ENCODE data around the gene PML. TPM values are rescaled to one million over a fixed set of nuclear protein-coding genes. Genes with fewer than 3 reads are reported as not detected.

The PML gene
- polyA plus RNA-seq, 1 of the 3 experiments (the other 2 are of a cell fraction) = 18.4 TPM

DNA sequence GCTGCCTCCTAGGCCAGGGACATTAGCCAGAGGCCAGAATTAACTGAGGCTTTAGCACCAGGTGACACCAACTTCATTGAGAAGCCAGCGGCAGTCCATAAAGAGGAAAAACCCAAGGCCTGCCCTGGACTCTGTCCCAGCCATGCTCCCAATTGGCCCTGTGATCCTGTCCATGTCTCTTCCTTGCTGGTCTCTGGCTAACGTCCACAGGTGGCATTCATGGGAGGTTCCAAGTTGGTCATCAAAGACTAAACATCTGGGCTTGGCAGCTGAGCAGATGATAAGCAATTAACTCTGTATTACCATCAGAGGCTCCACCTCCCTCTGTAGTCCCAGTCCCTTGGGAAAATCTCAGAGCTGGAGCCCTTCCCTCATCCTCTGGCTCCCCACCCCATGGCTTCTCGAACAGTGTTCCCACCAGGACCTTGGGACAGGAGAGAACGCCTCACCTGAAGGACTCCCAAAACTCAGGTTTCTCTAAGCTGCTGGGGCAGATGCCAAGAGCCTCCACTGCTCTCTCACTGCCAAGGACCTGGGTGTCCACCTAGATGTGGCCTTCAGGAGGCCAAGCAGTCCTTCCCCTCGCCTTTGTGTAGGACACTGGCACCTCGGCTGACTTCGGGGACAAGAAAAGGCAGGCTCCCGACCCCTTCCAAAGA lies 47.4 kb downstream of the PML start:
- no peak overlapping the region for H3K27ac ChIP-seq (ENCODE audit: low read depth in 2 of 2, low read length in 1 of 2)

DNA sequence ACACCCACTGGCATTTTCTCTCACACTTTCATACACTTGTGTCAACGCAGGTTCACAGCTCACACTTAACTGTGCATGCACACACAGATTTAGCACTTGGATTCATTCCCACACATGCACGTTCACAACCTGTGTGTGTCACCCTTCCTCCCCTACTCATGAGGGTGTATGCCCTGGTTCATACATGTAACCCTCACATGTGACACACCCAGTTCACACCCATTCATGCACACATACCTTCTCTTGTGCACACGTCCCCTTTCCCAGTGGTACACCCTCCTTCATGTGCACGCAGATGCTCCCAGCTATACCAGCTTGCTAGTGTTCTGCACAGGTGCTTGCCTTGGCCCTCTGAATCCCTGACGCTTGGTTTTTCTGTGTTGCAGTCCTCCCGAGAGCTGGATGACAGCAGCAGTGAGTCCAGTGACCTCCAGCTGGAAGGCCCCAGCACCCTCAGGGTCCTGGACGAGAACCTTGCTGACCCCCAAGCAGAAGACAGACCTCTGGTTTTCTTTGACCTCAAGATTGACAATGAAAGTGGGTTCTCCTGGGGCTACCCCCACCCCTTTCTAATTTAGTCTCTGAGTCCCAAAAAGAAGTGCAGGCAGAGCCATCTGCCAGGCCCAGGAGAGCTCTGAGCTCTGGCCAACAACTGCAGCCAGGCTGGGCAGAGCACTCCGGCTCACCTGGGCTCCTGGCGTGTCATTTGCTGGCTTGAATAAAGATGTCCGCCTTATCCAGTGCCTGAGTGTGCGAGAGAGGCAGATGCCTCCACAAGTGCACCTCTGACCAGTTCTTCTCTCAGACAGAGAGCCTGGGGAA lies 48.3 kb downstream of the PML start:
- ChIA-PET POLR2A (no interaction called here), CTCF (interaction anchor here (1.1 to 17.5 kb wide), 6 partner anchors 8 to 284 kb away, joined by 3 to 339 read pairs (median 70); no protein-coding TSS in a partner anchor)
- TF ChIP-seq RXRA (IDR thresholded peaks at IDR 0.05; ENCODE audit: borderline replicate concordance, low read depth) (no peak), JUND (IDR thresholded peaks at IDR 0.05) (no peak), YY1 (IDR thresholded peaks at IDR 0.05; ENCODE audit: low read depth) (no peak), MEF2A (IDR thresholded peaks at IDR 0.05; ENCODE audit: borderline replicate concordance, low read depth) (no peak), SMC3 (IDR thresholded peaks at IDR 0.05; ENCODE audit: low read depth, low read length) (no peak), RFX5 (IDR thresholded peaks at IDR 0.05; ENCODE audit: low read length) (no peak), EZH2phosphoT487 (IDR thresholded peaks at IDR 0.05; ENCODE audit: borderline replicate concordance, low read depth) (no peak), EP300 (IDR thresholded peaks at IDR 0.05; ENCODE audit: borderline replicate concordance in 1 of 2, low read depth in 1 of 2, low read length in 1 of 2) (no peak), FOXM1 (IDR thresholded peaks at IDR 0.05; ENCODE audit: low read depth) (no peak), TCF12 (IDR thresholded peaks at IDR 0.05) (no peak), GATA2 (CRISPR knock-in tag; IDR thresholded peaks at IDR 0.05) (no peak), POLR2AphosphoS5 (IDR thresholded peaks at IDR 0.05; ENCODE audit: low read depth, low read length) (no peak), GABPA (IDR thresholded peaks at IDR 0.05; ENCODE audit: low read depth) (no peak)
- TF ChIP-seq, protein P1, sequence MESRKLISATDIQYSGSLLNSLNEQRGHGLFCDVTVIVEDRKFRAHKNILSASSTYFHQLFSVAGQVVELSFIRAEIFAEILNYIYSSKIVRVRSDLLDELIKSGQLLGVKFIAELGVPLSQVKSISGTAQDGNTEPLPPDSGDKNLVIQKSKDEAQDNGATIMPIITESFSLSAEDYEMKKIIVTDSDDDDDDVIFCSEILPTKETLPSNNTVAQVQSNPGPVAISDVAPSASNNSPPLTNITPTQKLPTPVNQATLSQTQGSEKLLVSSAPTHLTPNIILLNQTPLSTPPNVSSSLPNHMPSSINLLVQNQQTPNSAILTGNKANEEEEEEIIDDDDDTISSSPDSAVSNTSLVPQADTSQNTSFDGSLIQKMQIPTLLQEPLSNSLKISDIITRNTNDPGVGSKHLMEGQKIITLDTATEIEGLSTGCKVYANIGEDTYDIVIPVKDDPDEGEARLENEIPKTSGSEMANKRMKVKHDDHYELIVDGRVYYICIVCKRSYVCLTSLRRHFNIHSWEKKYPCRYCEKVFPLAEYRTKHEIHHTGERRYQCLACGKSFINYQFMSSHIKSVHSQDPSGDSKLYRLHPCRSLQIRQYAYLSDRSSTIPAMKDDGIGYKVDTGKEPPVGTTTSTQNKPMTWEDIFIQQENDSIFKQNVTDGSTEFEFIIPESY (IDR thresholded peaks at IDR 0.05; ENCODE audit: borderline replicate concordance, low read depth) = no peak
- TF ChIP-seq, protein P2, sequence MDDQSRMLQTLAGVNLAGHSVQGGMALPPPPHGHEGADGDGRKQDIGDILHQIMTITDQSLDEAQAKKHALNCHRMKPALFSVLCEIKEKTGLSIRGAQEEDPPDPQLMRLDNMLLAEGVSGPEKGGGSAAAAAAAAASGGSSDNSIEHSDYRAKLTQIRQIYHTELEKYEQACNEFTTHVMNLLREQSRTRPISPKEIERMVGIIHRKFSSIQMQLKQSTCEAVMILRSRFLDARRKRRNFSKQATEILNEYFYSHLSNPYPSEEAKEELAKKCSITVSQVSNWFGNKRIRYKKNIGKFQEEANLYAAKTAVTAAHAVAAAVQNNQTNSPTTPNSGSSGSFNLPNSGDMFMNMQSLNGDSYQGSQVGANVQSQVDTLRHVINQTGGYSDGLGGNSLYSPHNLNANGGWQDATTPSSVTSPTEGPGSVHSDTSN (IDR thresholded peaks at IDR 0.05) = no peak
- TF ChIP-seq, protein P3, sequence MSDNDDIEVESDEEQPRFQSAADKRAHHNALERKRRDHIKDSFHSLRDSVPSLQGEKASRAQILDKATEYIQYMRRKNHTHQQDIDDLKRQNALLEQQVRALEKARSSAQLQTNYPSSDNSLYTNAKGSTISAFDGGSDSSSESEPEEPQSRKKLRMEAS (IDR thresholded peaks at IDR 0.05; ENCODE audit: low read depth) = no peak
- H3K9me3 ChIP-seq = no peaks in the 10 kb centered on the region
- no peaks in the 10 kb centered on the region for H3K79me2 ChIP-seq (ENCODE audit: insufficient read depth)
- DNase-seq = no peak
- H3K27ac ChIP-seq (ENCODE audit: low read depth in 2 of 2, low read length in 1 of 2) = no peak overlapping the region
- no peak overlapping the region for H3K9ac ChIP-seq
- H3F3A ChIP-seq (replicated peaks; ENCODE audit: insufficient read depth) = no peaks in the 10 kb centered on the region
- H3K4me1 ChIP-seq (ENCODE audit: control insufficient read depth in 1 of 2, insufficient read depth in 2 of 2, low read depth in 1 of 2, low read length in 1 of 2) = peaks cover 8 to 22% of the 10 kb centered on the region in 2 experiments; a peak in 2 of 4 replicates
- 94% methylated on average over 10 of the region's 11 CpGs for WGBS (ENCODE audit: low lambda C conversion rate)
- peaks cover 0 to 15% of the 10 kb centered on the region in 2 experiments for H3K36me3 ChIP-seq (replicated peaks in 1 of 2; ENCODE audit: control insufficient read depth in 1 of 2, insufficient read depth in 2 of 2, low read length in 1 of 2)
- no peaks in the 10 kb centered on the region for H4K20me1 ChIP-seq (ENCODE audit: insufficient read depth)
- H3K27me3 ChIP-seq (ENCODE audit: insufficient read depth) = no peaks in the 10 kb centered on the region
- no peak overlapping the region for H2AFZ ChIP-seq (ENCODE audit: low read depth)
- H3K4me2 ChIP-seq = no peak overlapping the region
- H3K4me3 ChIP-seq (ENCODE audit: low read depth in 2 of 2, low read length in 1 of 2) = no peak overlapping the region
- H3K9me2 ChIP-seq = no peaks in the 10 kb centered on the region

More for the DNA sequence above, 47.4 kb downstream of the PML start:
- H3K27me3 ChIP-seq (ENCODE audit: insufficient read depth) = no peaks in the 10 kb centered on the region
- no peaks in the 10 kb centered on the region for H3K9me3 ChIP-seq
- H3K9ac ChIP-seq = no peak overlapping the region
- H3K4me3 ChIP-seq (ENCODE audit: low read depth in 2 of 2, low read length in 1 of 2) = no peak overlapping the region
- peaks cover 8 to 22% of the 10 kb centered on the region in 2 experiments; a peak in 2 of 4 replicates for H3K4me1 ChIP-seq (ENCODE audit: control insufficient read depth in 1 of 2, insufficient read depth in 2 of 2, low read depth in 1 of 2, low read length in 1 of 2)
- DNase-seq = no peak
- no peaks in the 10 kb centered on the region for H4K20me1 ChIP-seq (ENCODE audit: insufficient read depth)
- ChIA-PET CTCF (interaction anchor here (0.8 to 17.5 kb wide), 5 partner anchors 9 to 91 kb away, joined by 3 to 280 read pairs (median 5); no protein-coding TSS in a partner anchor), POLR2A (no interaction called here)
- H2AFZ ChIP-seq (ENCODE audit: low read depth) = no peak overlapping the region
- no peak overlapping the region for H3K4me2 ChIP-seq
- WGBS (ENCODE audit: low lambda C conversion rate) = 95% methylated on average over 8 of the region's 8 CpGs
- TF ChIP-seq, protein P4, sequence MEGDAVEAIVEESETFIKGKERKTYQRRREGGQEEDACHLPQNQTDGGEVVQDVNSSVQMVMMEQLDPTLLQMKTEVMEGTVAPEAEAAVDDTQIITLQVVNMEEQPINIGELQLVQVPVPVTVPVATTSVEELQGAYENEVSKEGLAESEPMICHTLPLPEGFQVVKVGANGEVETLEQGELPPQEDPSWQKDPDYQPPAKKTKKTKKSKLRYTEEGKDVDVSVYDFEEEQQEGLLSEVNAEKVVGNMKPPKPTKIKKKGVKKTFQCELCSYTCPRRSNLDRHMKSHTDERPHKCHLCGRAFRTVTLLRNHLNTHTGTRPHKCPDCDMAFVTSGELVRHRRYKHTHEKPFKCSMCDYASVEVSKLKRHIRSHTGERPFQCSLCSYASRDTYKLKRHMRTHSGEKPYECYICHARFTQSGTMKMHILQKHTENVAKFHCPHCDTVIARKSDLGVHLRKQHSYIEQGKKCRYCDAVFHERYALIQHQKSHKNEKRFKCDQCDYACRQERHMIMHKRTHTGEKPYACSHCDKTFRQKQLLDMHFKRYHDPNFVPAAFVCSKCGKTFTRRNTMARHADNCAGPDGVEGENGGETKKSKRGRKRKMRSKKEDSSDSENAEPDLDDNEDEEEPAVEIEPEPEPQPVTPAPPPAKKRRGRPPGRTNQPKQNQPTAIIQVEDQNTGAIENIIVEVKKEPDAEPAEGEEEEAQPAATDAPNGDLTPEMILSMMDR (IDR thresholded peaks at IDR 0.05) = no peak
- no peak for TF ChIP-seq RXRA (IDR thresholded peaks at IDR 0.05; ENCODE audit: borderline replicate concordance, low read depth)
- TF ChIP-seq TAF1 (IDR thresholded peaks at IDR 0.05; ENCODE audit: borderline replicate concordance, low read depth, low read length) = no peak
- no peak for TF ChIP-seq RFX5 (IDR thresholded peaks at IDR 0.05; ENCODE audit: low read length)
- no peak for TF ChIP-seq TEAD4 (IDR thresholded peaks at IDR 0.05; ENCODE audit: borderline replicate concordance, insufficient read depth)
- no peak for TF ChIP-seq RAD21 (IDR thresholded peaks at IDR 0.05; ENCODE audit: low read length)
- TF ChIP-seq TCF12 (IDR thresholded peaks at IDR 0.05) = no peak
- peaks cover 0 to 19% of the 10 kb centered on the region in 2 experiments for H3K36me3 ChIP-seq (replicated peaks in 1 of 2; ENCODE audit: control insufficient read depth in 1 of 2, insufficient read depth in 2 of 2, low read length in 1 of 2)
- H3F3A ChIP-seq (replicated peaks; ENCODE audit: insufficient read depth) = no peaks in the 10 kb centered on the region
- no peaks in the 10 kb centered on the region for H3K9me2 ChIP-seq
- no peaks in the 10 kb centered on the region for H3K79me2 ChIP-seq (ENCODE audit: insufficient read depth)
